H1 (cell line): Measurements from ENCODE around the gene PFDN5. TPM values are rescaled to one million over a fixed set of nuclear protein-coding genes. Genes with fewer than 3 reads are reported as not detected.

Source experiments
- BACH1 ChIP-seq: IDR thresholded peaks from 2 replicates; pipeline ENCODE4 v1.6.1; 2012; ENCODE audit warnings: low read length, improper control_type of control experiment
- BRCA1 ChIP-seq: IDR thresholded peaks from 2 replicates; pipeline ENCODE4 v1.6.1; 2012; ENCODE audit warnings: low read depth, low read length, improper control_type of control experiment
- CHD7 ChIP-seq: fragments of 300-600 bp; sonication (generic); IDR thresholded peaks from 2 replicates; pipeline ENCODE4 v1.7.1; 2012; ENCODE audit warnings: low read length, moderate library complexity, mild to moderate bottlenecking, inconsistent platforms; ENCODE audit not compliant: insufficient replicate concordance
- EZH2 ChIP-seq: fragments of 200-600 bp; sonication (generic); IDR thresholded peaks from 2 replicates; pipeline ENCODE4 v1.7.1; 2012; ENCODE audit warnings: low read depth, mild to moderate bottlenecking, moderate library complexity, low read length, inconsistent platforms; ENCODE audit not compliant: severe bottlenecking
- GTF2F1 ChIP-seq: IDR thresholded peaks from 2 replicates; pipeline ENCODE4 v1.6.1; 2012; ENCODE audit warnings: low read depth, low read length, improper control_type of control experiment, borderline replicate concordance
- HDAC2 ChIP-seq, 2 experiments: fragments of 300-600 bp in 1 of 2; sonication (generic) in 1 of 2; IDR thresholded peaks; 2 replicates each; pipeline ENCODE4 v1.6.1; 2011 to 2012; ENCODE audit warnings: low read depth in 2 of 2, low read length in 2 of 2, mild to moderate bottlenecking in 2 of 2, moderate library complexity in 2 of 2, borderline replicate concordance in 1 of 2, inconsistent platforms in 1 of 2
- MAX ChIP-seq: IDR thresholded peaks from 2 replicates; pipeline ENCODE4 v1.6.1; 2012; ENCODE audit warnings: inconsistent platforms
- USF2 ChIP-seq: IDR thresholded peaks from 2 replicates; pipeline ENCODE4 v1.6.1; 2011; ENCODE audit warnings: low read length, improper control_type of control experiment
- polyA plus RNA-seq, 7 experiments: library from polyadenylated mRNA; depleted of rRNA in 3 of 7; stranded (reverse) in 5 of 7; unstranded in 2 of 7; fragments of >200 nt in 5 of 7; fragments of 200-250 nt in 2 of 7; gene quantifications; 1 replicate in 5 of 7; 2 replicates in 1 of 7; 4 replicates in 1 of 7; pipeline versions ENCODE4 v1.2.1 to v1.2.3, GENCODE V29; 2011 to 2013; ENCODE audit warnings: missing spikeins in 2 of 7, mixed read lengths in 2 of 7
- total RNA-seq: library from RNA; stranded (reverse); fragmentation: NEBNext Ultra II Directional; extraction: Animal tissue kit (Norgen Biotek cat#: 25700); gene quantifications from 2 replicates; pipeline ENCODE4 v1.2.1, GENCODE V29; 2021

PFDN5 gene
- total and polyA plus RNA-seq, 2 of the 8 experiments (the other 6 are each of a cell fraction or from before 2014, with no cell fraction given), result 290 to 630 TPM

GRCh38 chr12:53338916-53339315 lies 43.6 kb downstream of the PFDN5 start (continued):
- TF ChIP-seq CHD7, result no peak
- no peak for TF ChIP-seq GTF2F1
- TF ChIP-seq BACH1, result no peak
- TF ChIP-seq HDAC2 (IDR thresholded peaks at IDR 0.05; ENCODE audit: borderline replicate concordance in 1 of 2, low read depth in 2 of 2, low read length in 2 of 2), result no peak
- TF ChIP-seq MAX, result no peak
- no peak for TF ChIP-seq BRCA1
- no peak for TF ChIP-seq USF2
- no peak for TF ChIP-seq EZH2
